ENCODE data around the gene KBTBD12.

DNA sequence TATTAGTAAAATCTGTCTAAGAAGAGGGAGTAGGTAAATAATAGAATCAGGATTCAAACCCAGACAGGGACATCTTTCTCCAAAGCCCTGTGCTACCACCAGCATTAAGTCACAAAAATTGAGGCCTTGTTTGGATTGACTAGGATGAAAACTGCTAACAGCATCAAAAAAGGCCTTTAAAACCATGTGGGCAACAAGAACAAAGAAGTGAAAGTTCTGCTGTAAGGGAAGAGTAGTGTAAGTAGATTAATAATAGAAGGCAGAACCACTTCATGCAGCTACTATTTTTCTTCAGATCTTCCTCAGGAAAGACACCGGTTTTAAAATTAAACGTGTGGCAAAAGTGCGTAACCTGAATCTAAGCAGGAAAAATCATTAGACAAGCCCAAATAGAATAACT, 15.3 kb upstream of the KBTBD12 start:
- TF ChIP-seq, protein P1, sequence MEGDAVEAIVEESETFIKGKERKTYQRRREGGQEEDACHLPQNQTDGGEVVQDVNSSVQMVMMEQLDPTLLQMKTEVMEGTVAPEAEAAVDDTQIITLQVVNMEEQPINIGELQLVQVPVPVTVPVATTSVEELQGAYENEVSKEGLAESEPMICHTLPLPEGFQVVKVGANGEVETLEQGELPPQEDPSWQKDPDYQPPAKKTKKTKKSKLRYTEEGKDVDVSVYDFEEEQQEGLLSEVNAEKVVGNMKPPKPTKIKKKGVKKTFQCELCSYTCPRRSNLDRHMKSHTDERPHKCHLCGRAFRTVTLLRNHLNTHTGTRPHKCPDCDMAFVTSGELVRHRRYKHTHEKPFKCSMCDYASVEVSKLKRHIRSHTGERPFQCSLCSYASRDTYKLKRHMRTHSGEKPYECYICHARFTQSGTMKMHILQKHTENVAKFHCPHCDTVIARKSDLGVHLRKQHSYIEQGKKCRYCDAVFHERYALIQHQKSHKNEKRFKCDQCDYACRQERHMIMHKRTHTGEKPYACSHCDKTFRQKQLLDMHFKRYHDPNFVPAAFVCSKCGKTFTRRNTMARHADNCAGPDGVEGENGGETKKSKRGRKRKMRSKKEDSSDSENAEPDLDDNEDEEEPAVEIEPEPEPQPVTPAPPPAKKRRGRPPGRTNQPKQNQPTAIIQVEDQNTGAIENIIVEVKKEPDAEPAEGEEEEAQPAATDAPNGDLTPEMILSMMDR (IDR thresholded peaks at IDR 0.05) = no peak
- no peak for TF ChIP-seq POLR2A (IDR thresholded peaks at IDR 0.05)

All from tibial nerve (tissue), 3 donors.